ENCODE measurements around the gene ASPDH.

ASPDH gene

DNA sequence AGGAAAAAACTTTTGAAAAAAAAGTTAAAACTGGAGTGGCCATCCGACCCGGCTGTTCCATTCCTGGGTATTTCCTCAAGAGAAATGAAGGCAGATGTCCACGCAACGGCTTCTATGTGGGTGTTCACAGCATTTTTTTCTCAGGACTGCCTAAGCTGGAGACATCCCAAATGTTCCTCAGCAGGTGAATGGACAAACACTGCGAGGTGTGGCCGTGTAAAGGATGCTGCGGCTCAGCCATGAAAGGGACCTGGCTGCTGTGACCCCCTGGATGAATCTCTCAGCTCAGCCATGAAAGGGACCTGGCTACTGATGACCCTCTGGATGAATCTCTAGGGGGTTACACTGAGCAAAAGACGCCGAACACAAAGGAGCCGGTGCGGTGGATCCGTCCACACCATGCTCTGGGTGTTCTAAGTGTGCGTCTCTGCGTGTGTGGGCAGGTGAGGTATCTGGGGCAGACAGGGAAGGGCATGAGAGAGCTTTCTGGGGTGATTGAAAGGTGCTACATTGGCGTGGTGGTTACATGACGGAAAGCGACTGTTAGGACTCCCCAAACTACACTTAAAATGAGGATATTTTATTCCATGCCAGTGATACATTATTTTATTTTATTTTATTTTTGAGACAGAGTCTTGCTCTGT is 7.2 kb upstream of the ASPDH start:
- TF ChIP-seq, protein P1, sequence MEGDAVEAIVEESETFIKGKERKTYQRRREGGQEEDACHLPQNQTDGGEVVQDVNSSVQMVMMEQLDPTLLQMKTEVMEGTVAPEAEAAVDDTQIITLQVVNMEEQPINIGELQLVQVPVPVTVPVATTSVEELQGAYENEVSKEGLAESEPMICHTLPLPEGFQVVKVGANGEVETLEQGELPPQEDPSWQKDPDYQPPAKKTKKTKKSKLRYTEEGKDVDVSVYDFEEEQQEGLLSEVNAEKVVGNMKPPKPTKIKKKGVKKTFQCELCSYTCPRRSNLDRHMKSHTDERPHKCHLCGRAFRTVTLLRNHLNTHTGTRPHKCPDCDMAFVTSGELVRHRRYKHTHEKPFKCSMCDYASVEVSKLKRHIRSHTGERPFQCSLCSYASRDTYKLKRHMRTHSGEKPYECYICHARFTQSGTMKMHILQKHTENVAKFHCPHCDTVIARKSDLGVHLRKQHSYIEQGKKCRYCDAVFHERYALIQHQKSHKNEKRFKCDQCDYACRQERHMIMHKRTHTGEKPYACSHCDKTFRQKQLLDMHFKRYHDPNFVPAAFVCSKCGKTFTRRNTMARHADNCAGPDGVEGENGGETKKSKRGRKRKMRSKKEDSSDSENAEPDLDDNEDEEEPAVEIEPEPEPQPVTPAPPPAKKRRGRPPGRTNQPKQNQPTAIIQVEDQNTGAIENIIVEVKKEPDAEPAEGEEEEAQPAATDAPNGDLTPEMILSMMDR (IDR thresholded peaks at IDR 0.05): no peak
- Histone ChIP-seq H3K36me3 (no peaks in the 10 kb centered on the region), H3K4me3 (ENCODE audit: low read depth in 1 of 2, low read length in 1 of 2) (no peak overlapping the region), H3K27me3 (peaks cover 18% of the 10 kb centered on the region), H3K9me3 (no peaks in the 10 kb centered on the region), H3K4me1 (ENCODE audit: control insufficient read depth in 1 of 2, insufficient read depth in 1 of 2, low read depth in 1 of 2, low read length in 1 of 2) (no peaks in the 10 kb centered on the region), H3K27ac (no peak overlapping the region)

DNA sequence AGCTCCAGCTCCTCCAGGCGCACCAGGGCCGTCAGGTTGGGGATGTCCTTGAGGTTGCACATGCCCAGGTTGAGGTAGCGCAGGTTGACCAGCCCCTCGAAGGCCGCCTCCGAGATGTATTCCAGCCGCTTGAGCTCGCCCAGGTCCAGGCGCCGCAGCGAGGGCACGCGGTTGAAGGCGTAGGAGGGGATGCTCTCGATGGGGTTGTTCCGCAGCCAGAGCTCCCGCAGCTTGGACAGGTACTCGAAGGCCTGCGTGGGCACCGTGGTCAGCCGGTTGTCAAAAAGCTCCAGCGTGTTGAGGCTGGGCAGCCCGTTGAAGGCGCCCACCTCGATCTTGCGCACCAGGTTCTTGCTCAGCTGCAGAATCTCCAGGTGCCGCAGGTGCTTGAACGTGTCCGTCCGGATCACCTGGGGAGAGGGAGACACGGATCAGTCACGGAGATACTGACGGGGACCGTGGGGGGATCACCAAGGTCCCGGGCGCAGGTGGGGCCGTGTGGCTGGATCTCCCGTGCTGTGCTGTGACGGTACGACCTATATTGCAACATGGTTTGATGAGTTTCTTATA is 5.4 kb upstream of the ASPDH start:
- Histone ChIP-seq H3K4me1 (ENCODE audit: control insufficient read depth in 1 of 2, insufficient read depth in 1 of 2, low read depth in 1 of 2, low read length in 1 of 2) (no peaks in the 10 kb centered on the region), H3K27me3 (peaks cover 37% of the 10 kb centered on the region), H3K9me3 (no peaks in the 10 kb centered on the region), H3K4me3 (ENCODE audit: low read depth in 1 of 2, low read length in 1 of 2) (no peak overlapping the region), H3K27ac (no peak overlapping the region), H3K36me3 (no peaks in the 10 kb centered on the region)
- TF ChIP-seq, protein P1 (IDR thresholded peaks at IDR 0.05): no peak

DNA sequence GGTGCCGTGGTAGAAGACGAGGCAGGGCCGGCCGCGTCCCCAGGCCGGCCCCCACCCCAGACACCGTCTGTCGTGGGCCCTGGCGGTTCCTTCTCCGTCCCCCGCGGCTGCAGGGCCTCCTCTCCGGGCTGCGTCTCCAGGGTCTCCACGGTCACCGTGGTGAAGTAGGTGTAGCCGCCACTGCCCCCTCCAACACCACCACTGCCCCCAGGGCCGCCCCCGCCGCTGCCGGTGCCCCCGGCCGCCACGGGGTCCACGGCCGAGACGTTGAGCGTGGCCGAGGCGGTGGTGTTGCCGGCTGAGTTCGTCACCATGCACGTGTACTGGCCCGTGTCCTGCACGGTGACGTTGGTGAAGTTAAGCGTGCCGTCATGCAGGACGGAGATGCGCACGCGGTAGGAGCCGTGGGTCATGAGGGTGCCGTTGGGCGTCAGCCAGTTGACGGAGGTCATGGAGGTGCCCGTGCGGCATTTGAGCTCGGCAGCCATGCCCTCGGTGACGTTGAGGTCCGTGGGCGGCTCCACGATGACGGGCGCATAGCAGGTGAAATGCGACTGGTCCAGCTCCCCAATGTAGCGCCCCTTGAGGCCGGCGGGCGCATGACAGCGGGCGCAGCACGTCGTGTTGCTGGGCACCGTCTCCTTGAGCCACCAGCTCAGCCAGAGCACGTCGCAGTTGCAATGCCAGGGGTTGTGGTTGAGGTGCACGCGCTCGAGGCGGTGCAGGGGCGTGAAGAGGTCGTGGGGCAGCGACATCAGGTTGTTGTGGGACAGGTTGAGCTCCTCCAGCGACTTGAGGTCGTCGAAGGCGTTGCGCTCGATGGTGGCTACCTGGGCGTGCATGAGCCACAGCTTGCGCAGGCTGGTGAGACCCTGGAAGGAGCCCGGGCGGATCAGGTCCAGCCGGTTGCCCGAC is 4.6 kb upstream of the ASPDH start:
- TF ChIP-seq, protein P1 (IDR thresholded peaks at IDR 0.05): no peak
- no peak overlapping the region for H3K27ac ChIP-seq
- H3K4me1 ChIP-seq (ENCODE audit: control insufficient read depth in 1 of 2, insufficient read depth in 1 of 2, low read depth in 1 of 2, low read length in 1 of 2): no peaks in the 10 kb centered on the region
- peaks cover 44% of the 10 kb centered on the region for H3K27me3 ChIP-seq
- no peaks in the 10 kb centered on the region for H3K36me3 ChIP-seq
- no peak overlapping the region for H3K4me3 ChIP-seq (ENCODE audit: low read depth in 1 of 2, low read length in 1 of 2)
- H3K9me3 ChIP-seq: no peaks in the 10 kb centered on the region

DNA sequence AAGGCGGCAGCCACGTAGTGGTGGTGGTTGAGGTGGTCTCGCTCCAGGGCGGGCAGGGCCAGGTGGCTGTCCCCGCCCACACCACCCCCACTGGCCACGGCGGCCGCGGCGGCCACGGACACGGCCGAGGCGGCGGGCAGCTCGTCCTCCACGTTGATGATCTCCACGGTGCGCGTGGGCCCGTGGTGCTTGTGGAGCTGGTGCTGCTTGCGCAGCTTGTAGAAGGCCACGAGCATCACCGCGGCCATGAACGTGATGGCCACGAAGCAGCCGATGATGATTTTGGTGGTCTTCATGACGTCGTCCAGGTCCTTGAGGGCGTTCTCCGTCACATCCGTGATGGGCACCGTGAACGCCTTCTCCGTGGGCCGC is 4.0 kb upstream of the ASPDH start:
- Histone ChIP-seq H3K27me3 (peaks cover 46% of the 10 kb centered on the region), H3K4me1 (ENCODE audit: control insufficient read depth in 1 of 2, insufficient read depth in 1 of 2, low read depth in 1 of 2, low read length in 1 of 2) (no peaks in the 10 kb centered on the region), H3K36me3 (no peaks in the 10 kb centered on the region), H3K4me3 (ENCODE audit: low read depth in 1 of 2, low read length in 1 of 2) (no peak overlapping the region), H3K27ac (no peak overlapping the region), H3K9me3 (no peaks in the 10 kb centered on the region)
- TF ChIP-seq, protein P1 (IDR thresholded peaks at IDR 0.05): no peak

DNA sequence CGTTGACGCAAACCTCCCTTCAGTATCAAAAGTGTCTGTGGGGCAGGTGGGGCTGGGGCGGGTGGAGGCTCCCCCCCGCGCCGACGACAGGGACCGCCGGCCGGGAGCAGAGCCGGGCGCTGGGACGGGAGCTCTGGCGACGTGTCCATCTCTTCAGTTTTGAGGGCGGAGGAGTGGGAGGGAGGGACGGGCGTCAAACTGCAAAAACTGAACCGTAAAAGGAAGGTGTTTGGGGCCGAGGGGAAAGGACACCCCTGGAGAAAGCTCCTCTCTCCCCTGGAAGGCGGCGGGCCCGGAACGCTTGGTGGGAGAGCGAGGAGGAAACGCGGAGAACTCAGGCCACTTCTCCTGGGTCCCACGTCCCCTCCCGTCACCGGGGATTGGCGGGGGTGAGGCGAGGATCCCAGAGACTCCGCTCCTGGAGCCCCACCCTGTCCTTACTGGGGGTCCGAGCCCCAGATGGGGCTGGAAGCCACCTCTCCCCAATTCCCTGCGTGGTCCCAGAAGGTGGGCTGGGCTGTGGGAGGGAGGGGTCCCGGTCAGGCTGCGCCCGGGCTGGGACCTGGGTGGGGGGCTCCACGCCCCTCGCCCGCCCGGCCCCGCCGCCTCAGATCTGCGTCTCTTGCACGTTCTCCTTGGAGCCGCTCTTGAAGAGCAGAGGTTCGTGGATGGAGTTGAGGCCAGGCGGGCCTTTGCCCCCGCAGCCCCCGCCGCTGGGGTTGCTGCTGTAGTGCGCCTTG is 3.4 kb upstream of the ASPDH start:
- no peaks in the 10 kb centered on the region for H3K9me3 ChIP-seq
- peaks cover 46% of the 10 kb centered on the region for H3K27me3 ChIP-seq
- TF ChIP-seq, protein P1 (IDR thresholded peaks at IDR 0.05): no peak
- H3K36me3 ChIP-seq: no peaks in the 10 kb centered on the region
- no peak overlapping the region for H3K4me3 ChIP-seq (ENCODE audit: low read depth in 1 of 2, low read length in 1 of 2)
- H3K4me1 ChIP-seq (ENCODE audit: control insufficient read depth in 1 of 2, insufficient read depth in 1 of 2, low read depth in 1 of 2, low read length in 1 of 2): no peaks in the 10 kb centered on the region
- H3K27ac ChIP-seq: no peak overlapping the region

Measured in neutrophil (primary cell).